Fibroblast of skin of scalp (primary cell): ENCODE data around the gene MOCOS.

Experiments used
- DNase-seq: peaks from one replicate; pipeline ENCODE4 v3.0.0-alpha.2; 2013

MOCOS gene

DNA sequence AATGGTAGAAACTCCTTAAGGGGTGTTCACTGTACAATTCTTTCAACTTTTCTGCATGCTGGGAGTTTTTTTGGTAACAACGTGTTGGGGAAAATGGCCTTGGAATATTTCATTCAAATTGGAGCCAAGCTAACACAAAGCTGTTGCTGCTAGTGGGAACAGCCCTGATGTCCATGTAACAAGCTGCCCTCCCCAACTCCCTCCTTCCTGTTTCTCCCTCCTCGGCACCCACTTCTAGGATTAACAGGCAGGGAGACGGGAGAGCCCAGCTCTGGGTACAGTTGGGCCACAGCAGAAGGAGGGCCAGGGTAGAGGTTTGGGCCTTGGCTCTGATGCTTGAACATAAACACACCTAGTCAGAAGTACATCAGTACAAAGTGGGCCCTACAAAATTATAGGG is 9.4 kb upstream of the MOCOS start:
- no peak for DNase-seq

DNA sequence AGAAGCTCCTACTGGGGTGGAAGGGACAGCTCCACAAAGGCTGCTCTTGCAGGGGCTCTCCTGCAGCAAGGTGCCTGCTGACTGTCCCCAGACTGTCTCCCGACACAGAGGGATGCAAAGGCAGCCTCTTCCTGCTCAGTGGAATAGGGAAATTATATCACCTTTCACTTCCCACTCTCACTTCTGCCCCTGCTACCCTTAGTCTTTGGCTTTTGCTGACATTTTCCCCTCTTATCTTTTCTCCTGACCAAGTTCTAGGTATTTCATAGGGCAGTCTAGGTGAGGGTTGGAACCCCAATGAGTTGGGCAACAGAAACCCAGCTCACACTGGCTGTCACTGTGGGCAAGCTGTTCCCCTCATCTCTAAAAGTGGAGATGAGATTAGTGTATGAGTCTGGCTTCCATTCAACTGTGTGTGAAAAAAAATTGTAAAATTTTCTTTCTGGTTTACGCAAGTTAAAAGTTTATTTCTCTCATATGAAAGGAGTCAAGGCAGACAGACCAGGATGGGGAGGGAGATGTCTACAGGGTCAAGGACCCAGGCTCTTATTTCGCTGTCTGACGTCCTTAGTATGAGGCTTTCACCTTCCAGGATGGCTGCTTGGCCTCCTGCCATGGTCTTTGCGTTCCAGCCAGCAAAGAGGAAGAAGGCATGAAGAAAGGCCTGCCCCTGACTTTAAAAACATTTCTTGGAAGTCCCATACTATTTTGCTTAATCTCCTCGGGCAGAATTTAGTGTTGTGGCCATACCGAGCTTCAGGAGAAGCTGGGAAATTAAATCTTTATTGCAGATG is 7.5 kb upstream of the MOCOS start:
- peak; percentile 66 for DNase-seq

DNA sequence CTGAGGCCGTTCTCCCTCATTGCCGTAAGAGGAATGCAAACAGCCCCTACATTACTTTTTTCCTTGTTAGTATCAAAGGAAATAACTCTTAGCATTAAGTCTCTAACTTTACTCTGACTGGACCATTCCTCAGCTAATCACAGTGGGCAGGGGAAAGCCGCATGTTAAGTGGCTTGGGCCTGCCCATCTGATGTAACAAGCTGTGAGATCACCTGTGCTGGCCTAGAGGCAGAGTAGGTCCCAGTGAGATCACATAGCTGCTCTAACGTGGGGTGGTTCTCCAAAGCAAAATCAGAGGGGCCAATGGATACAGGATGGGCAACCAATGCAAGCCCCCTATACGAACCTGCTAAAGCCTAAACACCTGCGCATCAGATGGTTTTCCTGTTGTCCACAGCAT is 5.9 kb upstream of the MOCOS start:
- no peak for DNase-seq

- no peak for DNase-seq
Observed at GRCh38 chr18:36181898-36182506, 5.3 kb upstream of the MOCOS start.

DNA sequence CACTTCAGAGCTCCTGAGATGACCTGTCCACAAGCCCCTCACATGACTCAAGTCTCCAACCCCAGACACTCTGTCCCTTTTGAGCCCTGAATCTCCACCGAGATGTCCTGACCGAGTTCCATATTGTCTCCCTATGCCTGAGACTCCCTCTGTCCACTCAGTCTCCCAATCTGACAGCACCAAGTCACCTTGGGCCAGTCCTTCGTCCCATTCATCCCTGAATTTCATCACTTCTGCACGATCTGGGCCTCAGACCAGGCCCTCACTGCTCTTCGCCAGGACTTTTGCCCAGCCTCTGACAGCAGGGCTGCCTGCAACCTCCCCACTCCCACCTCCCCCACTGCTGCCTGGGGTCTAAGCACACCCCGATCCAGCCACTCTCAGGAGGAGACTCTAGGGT is 4.3 kb upstream of the MOCOS start:
- no peak for DNase-seq

- no peak for DNase-seq
Observed at GRCh38 chr18:36183987-36184386, 3.3 kb upstream of the MOCOS start.

- no peak for DNase-seq
Observed at GRCh38 chr18:36185157-36185556, 2.1 kb upstream of the MOCOS start.

DNA sequence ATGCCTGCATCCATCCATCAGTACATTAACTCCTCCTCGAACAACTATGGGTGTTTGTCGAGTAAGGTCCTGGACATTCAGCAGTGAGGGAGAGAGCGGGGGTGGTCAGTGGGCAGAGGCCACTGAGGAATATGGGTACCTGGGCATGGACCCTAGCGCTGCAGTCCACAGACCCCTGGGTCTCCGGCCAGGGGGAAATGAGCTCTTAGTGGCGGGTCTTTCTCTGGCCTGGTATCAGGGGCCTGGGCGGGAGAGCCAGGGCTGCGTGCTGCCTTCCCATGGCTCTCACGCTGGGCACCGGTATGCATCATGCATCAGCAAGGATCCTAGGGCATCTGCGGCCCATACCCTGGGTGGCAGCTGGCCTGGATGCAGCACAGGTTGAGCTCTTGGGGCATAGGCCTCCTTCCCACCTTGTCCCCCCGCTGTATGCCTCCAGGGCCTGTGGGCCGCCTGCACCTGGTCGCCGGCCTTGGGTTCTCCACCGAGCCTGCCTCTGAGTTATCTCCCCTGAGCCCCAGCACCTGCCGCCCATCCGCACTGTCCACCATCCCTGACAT is 1.3 kb upstream of the MOCOS start:
- DNase-seq: no peak

DNA sequence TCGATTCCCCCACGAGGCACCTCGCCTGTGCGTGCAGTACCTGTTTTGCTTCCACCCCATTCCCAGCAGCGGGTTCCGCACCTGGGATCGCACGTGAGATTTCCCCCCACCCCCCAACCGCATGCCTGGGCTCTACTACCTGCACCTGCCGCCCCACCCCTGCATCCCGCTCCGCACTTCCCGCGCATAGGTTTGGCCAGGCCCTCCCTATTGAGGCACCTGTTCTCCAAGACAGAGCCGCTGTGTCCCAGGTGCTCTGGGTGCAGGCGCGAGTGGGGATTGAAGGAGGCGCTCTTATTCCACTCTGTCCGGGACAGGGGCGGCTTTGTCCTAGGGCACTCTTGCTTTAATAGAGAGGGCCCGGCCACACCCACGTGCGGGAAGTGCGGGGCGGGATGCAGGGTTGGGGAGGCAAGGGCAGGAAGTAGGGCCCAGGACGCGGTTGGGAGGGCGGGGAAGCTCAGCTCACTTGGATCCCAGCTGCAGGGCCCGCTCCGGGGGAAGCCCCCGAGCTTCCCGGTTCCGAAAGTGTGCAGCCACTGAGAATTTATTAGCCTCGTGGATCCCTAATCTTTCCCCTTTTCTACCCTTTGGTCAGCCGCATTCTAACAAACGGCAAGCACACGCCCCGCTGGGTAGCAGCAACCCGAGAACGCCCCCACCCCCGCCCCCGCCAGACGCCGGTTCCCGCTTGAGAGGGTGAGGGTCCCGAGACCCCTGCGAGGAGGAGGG is 670 bp upstream of the MOCOS start:
- peak; percentile 9 for DNase-seq

GRCh38 chr18:36187826-36188721 is 777 bp downstream of the MOCOS start:
- DNase-seq: peak; percentile 62

DNA sequence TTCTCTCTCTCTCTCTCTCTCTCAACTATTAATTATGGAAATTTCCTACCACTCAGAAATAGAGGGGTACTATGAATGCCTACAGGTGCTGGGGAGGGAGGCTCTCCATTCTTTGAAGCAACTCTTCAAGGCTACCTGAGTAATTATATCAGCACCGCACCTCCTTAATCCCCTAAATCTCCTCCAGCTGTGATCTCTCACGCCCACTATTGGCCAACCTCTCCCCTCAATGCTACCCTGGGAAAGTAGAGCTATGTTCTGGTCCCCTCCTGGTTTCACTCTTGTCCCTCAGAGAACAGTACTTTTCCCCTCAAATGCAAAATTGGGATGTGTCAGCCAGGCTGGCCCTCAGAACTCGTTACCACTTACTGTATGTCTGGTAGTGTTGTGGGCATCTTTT is 1.6 kb downstream of the MOCOS start:
- DNase-seq: no peak

- DNase-seq: no peak
Observed at GRCh38 chr18:36189486-36189885, 2.2 kb downstream of the MOCOS start.

DNA sequence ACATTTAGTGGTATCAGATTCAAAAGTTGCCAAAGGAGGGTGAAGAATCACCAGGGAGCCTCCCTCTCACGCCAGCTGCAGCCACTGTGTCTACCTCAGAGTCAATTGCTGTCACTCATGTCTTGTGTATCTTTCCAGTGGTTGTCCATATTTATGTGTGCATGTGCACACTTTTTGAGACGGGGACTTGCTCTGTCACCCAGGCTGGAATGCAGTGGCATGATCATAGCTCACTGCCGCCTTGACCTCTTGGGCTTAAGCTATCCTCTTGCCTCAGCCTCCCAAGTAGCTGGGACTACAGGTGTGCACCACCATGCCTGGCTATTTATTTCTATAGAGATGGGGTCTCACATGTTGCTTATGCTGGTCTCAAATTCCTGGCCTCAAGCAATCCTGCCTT is 4.0 kb downstream of the MOCOS start:
- no peak for DNase-seq

GRCh38 chr18:36191711-36192110 is 4.4 kb downstream of the MOCOS start:
- DNase-seq: no peak

DNA sequence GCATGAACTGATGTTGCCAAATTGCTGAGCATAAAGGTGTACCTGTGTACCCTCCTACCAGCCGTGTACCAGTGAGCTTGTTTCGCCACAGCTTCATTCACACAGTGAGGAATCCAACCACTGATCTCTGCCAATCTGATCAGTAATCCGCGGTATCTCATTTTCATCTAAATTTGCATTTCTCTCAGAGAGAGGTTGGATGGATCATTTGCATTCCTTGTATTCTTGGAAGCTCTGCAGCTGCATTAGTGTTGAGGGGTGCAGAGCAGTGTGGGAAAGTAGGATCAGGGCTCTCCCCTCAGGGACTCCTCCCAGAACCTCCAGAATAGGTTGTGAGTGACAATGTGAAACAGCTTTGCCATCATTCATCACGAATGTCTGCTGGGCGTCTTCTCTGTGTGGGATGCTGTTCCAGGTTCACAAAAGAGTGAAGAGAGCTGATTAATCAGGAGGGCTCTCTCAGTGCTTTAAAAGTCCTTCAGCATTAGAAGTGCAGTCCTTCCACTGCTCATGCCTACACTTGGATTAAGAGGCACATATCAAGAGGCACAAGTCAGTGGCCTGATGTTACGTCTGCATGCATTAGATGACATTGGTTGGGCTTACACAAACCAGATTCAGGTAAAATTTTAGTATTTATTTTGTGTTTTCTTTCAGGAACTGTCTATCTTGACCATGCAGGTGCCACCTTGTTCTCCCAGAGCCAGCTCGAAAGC is 7.5 kb downstream of the MOCOS start:
- DNase-seq: no peak

GRCh38 chr18:36195427-36196122 is 8.3 kb downstream of the MOCOS start:
- DNase-seq: no peak

DNA sequence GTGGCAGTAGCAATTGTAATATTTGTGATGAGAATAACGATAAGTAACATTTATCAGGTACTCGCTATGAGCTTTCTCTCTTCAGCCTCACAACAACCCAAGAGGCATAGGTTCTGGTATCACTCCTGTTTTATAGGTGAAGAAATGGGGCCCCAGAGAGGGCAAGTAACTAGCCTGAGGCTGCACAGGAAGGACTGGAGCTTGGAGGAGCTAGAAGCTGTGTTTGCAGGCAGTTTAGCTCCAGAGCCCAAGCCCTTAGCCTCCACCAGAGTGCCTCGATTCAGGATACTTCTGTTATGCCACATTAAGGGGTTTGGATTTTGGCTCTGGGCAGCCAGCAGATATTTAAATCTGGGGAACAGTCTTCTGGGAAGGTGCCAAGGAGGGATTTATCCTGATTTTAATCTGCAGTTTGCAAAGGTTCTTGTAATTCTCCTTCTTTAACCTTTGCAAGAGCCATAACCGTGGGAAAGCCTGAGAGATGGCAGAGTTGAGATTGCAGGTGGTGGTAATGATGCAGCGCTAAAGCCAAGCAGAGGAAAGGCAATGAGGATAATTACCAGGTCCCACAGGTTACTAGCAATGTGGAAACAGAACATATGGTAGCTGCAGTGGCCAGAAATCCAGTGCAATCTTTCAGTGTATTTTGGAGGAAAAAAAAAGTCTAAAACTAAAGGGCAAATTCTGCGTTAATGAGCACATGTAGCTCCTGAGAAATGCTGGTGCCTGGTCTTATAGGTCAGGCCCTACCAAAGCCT is 9.1 kb downstream of the MOCOS start:
- no peak for DNase-seq

DNA sequence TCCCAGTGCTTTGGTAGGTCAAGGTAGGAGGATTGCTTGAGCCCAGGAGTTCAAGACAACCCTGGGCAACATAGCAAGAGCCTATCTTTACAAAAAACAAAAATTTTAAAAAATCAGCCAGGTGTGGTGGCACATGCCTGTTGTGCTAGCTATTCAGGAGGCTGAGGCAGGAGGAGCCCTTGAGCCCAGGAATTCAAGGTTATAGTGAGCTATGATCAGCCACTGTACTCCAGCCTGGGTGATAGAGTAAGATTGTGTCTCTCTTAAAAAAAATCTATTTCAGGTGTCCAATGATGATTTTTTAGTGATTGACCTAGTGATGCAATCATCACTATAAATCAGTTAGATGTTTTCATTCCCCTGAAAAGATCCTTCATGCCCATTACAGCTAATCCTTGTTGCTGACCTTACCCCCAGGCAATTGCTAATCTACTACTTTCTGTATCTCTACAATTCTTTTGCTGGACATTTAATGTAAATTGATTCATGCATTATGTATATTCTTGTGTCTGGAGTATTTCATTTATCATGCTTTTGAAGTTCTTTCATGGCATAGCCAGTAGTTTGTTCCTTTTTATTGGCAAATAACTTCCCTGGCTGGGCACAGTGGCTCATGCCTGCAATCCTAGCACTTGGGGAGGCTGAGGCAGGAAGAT is 10.3 kb downstream of the MOCOS start:
- DNase-seq: no peak

DNA sequence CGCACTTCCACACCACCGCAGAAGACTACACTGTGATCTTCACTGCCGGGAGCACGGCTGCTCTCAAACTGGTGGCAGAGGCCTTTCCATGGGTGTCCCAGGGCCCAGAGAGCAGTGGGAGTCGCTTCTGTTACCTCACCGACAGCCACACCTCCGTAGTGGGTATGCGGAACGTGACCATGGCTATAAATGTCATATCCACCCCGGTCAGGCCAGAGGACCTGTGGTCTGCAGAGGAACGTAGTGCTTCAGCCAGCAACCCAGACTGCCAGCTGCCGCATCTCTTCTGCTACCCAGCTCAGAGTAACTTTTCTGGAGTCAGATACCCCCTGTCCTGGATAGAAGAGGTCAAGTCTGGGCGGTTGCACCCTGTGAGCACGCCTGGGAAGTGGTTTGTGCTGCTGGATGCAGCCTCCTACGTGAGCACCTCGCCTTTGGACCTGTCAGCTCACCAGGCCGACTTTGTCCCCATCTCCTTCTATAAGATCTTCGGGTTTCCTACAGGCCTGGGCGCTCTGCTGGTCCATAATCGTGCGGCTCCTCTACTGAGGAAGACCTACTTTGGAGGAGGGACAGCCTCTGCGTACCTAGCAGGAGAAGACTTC is 12.5 kb downstream of the MOCOS start:
- DNase-seq: no peak
